ENCODE results near the gene ITGB1.
"Not testable (repeated sequence)": the region's sequence is repeated elsewhere in the genome, so short reads cannot be mapped to it uniquely, and the experiment has no call there.

Gene ITGB1

GRCh38 chr10:32938554-32939061, 19.4 kb downstream of the ITGB1 start:
- Mint-ChIP-seq H3K4me3 (no peak overlapping the region), H3K36me3 (peaks cover 12% of the 10 kb centered on the region), H3K4me1 (peaks cover 39% of the 10 kb centered on the region), H3K9me3 (no peaks in the 10 kb centered on the region), H3K27me3 (no peaks in the 10 kb centered on the region), H3K27ac (no peak overlapping the region)

GRCh38 chr10:32937911-32938424, 20.1 kb downstream of the ITGB1 start:
- Mint-ChIP-seq H3K4me3 (no peak overlapping the region), H3K27ac (no peak overlapping the region), H3K9me3 (no peaks in the 10 kb centered on the region), H3K27me3 (no peaks in the 10 kb centered on the region), H3K36me3 (peaks cover 11% of the 10 kb centered on the region), H3K4me1 (peaks cover 35% of the 10 kb centered on the region)

- peaks cover 23% of the 10 kb centered on the region for H3K36me3 Mint-ChIP-seq
- H3K27ac Mint-ChIP-seq = no peak overlapping the region
Measured at GRCh38 chr10:32932225-32932729, 25.8 kb downstream of the ITGB1 start.

GRCh38 chr10:32931593-32931992, 26.4 kb downstream of the ITGB1 start:
- no peaks in the 10 kb centered on the region for H3K27me3 Mint-ChIP-seq
- no peak overlapping the region for H3K27ac Mint-ChIP-seq
- H3K4me3 Mint-ChIP-seq = no peak overlapping the region
- peaks cover 30% of the 10 kb centered on the region for H3K36me3 Mint-ChIP-seq
- H3K4me1 Mint-ChIP-seq = peaks cover 9% of the 10 kb centered on the region
- peaks cover under 1% of the 10 kb centered on the region for H3K9me3 Mint-ChIP-seq

More at GRCh38 chr10:32932225-32932729, 25.8 kb downstream of the ITGB1 start:
- no peaks in the 10 kb centered on the region for H3K9me3 Mint-ChIP-seq
- H3K4me1 Mint-ChIP-seq = peaks cover 9% of the 10 kb centered on the region
- H3K4me3 Mint-ChIP-seq = no peak overlapping the region
- no peaks in the 10 kb centered on the region for H3K27me3 Mint-ChIP-seq

- peaks cover 3% of the 10 kb centered on the region for H3K9me3 Mint-ChIP-seq
- H3K4me3 Mint-ChIP-seq = no peak overlapping the region
- peaks cover 31% of the 10 kb centered on the region for H3K36me3 Mint-ChIP-seq
- peaks cover 9% of the 10 kb centered on the region for H3K4me1 Mint-ChIP-seq
- H3K27me3 Mint-ChIP-seq = no peaks in the 10 kb centered on the region
- H3K27ac Mint-ChIP-seq = no peak overlapping the region
Measured at GRCh38 chr10:32930036-32930435, 28.0 kb downstream of the ITGB1 start.

- no peak overlapping the region for H3K27ac Mint-ChIP-seq
- H3K27me3 Mint-ChIP-seq = no peaks in the 10 kb centered on the region
- H3K4me3 Mint-ChIP-seq = no peak overlapping the region
- peaks cover 3% of the 10 kb centered on the region for H3K9me3 Mint-ChIP-seq
- peaks cover 9% of the 10 kb centered on the region for H3K4me1 Mint-ChIP-seq
- H3K36me3 Mint-ChIP-seq = peaks cover 30% of the 10 kb centered on the region
Measured at GRCh38 chr10:32929634-32930033, 28.4 kb downstream of the ITGB1 start.

- H3K4me1 Mint-ChIP-seq = peaks cover 13% of the 10 kb centered on the region
- H3K9me3 Mint-ChIP-seq = peaks cover 3% of the 10 kb centered on the region
- no peak overlapping the region for H3K27ac Mint-ChIP-seq
- H3K27me3 Mint-ChIP-seq = no peaks in the 10 kb centered on the region
- H3K4me3 Mint-ChIP-seq = no peak overlapping the region
- peaks cover 37% of the 10 kb centered on the region for H3K36me3 Mint-ChIP-seq
Measured at GRCh38 chr10:32927750-32928149, 30.3 kb downstream of the ITGB1 start.

- no peak overlapping the region for H3K27ac Mint-ChIP-seq
- no peak overlapping the region for H3K4me3 Mint-ChIP-seq
Measured at GRCh38 chr10:32923849-32924248, 34.2 kb downstream of the ITGB1 start.

GRCh38 chr10:32923134-32923533, 34.9 kb downstream of the ITGB1 start:
- Mint-ChIP-seq H3K27me3 (no peaks in the 10 kb centered on the region), H3K27ac (no peak overlapping the region), H3K9me3 (peaks cover 3% of the 10 kb centered on the region), H3K4me3 (no peak overlapping the region), H3K36me3 (peaks cover 47% of the 10 kb centered on the region), H3K4me1 (peaks cover 11% of the 10 kb centered on the region)

More at GRCh38 chr10:32923849-32924248, 34.2 kb downstream of the ITGB1 start:
- peaks cover 11% of the 10 kb centered on the region for H3K4me1 Mint-ChIP-seq
- peaks cover 46% of the 10 kb centered on the region for H3K36me3 Mint-ChIP-seq
- peaks cover 3% of the 10 kb centered on the region for H3K9me3 Mint-ChIP-seq
- no peaks in the 10 kb centered on the region for H3K27me3 Mint-ChIP-seq

- peaks cover 11% of the 10 kb centered on the region for H3K4me1 Mint-ChIP-seq
- H3K27me3 Mint-ChIP-seq = no peaks in the 10 kb centered on the region
- H3K4me3 Mint-ChIP-seq = no peak overlapping the region
- H3K36me3 Mint-ChIP-seq = peaks cover 46% of the 10 kb centered on the region
- H3K9me3 Mint-ChIP-seq = peaks cover 3% of the 10 kb centered on the region
- H3K27ac Mint-ChIP-seq = no peak overlapping the region
Measured at GRCh38 chr10:32922170-32922569, 35.9 kb downstream of the ITGB1 start.

- not testable (repeated sequence) for H3K4me1 Mint-ChIP-seq
Measured at GRCh38 chr10:32917817-32918216, 40.2 kb downstream of the ITGB1 start.

GRCh38 chr10:32911285-32912016, 46.6 kb downstream of the ITGB1 start:
- no peak overlapping the region for H3K4me3 Mint-ChIP-seq
- H3K9me3 Mint-ChIP-seq = no peaks in the 10 kb centered on the region
- H3K27ac Mint-ChIP-seq = no peak overlapping the region
- no peaks in the 10 kb centered on the region for H3K27me3 Mint-ChIP-seq
- no peaks in the 10 kb centered on the region for H3K4me1 Mint-ChIP-seq
- peaks cover 43% of the 10 kb centered on the region for H3K36me3 Mint-ChIP-seq

More at GRCh38 chr10:32917817-32918216, 40.2 kb downstream of the ITGB1 start:
- H3K27ac Mint-ChIP-seq, H3K9me3 Mint-ChIP-seq, H3K27me3 Mint-ChIP-seq, H3K4me3 Mint-ChIP-seq: not testable (repeated sequence)
- peaks cover 50% of the 10 kb centered on the region for H3K36me3 Mint-ChIP-seq

GRCh38 chr10:32909970-32910369, 48.1 kb downstream of the ITGB1 start:
- not testable (repeated sequence) for H3K27ac Mint-ChIP-seq, H3K9me3 Mint-ChIP-seq, H3K4me1 Mint-ChIP-seq, H3K27me3 Mint-ChIP-seq, H3K4me3 Mint-ChIP-seq
- H3K36me3 Mint-ChIP-seq = peaks cover 31% of the 10 kb centered on the region

- Mint-ChIP-seq H3K27ac (no peak overlapping the region), H3K36me3 (peaks cover 26% of the 10 kb centered on the region), H3K27me3 (no peaks in the 10 kb centered on the region), H3K4me3 (no peak overlapping the region), H3K9me3 (no peaks in the 10 kb centered on the region), H3K4me1 (no peaks in the 10 kb centered on the region)
Measured at GRCh38 chr10:32909456-32909855, 48.6 kb downstream of the ITGB1 start.

- no peaks in the 10 kb centered on the region for H3K4me1 Mint-ChIP-seq
- no peak overlapping the region for H3K27ac Mint-ChIP-seq
- H3K36me3 Mint-ChIP-seq = peaks cover 15% of the 10 kb centered on the region
- no peaks in the 10 kb centered on the region for H3K27me3 Mint-ChIP-seq
- H3K4me3 Mint-ChIP-seq = no peak overlapping the region
- H3K9me3 Mint-ChIP-seq = no peaks in the 10 kb centered on the region
Measured at GRCh38 chr10:32906595-32906994, 51.4 kb downstream of the ITGB1 start.

- no peak overlapping the region for H3K4me3 Mint-ChIP-seq
- no peaks in the 10 kb centered on the region for H3K9me3 Mint-ChIP-seq
- H3K36me3 Mint-ChIP-seq = peaks cover 12% of the 10 kb centered on the region
- H3K27me3 Mint-ChIP-seq = no peaks in the 10 kb centered on the region
- no peak overlapping the region for H3K27ac Mint-ChIP-seq
- H3K4me1 Mint-ChIP-seq = no peaks in the 10 kb centered on the region
Measured at GRCh38 chr10:32905466-32905865, 52.6 kb downstream of the ITGB1 start.

Data from activated naive CD4-positive, alpha-beta T cell treated with anti-CD3 and anti-CD28 coated beads, Interleukin-2, amount 50 U/mL, for 24 hours (primary cell).